DOHH2 (cell line): ENCODE measurements around the gene TRERF1.

Experiments used
- EZH2phosphoT487 ChIP-seq: fragments of 200-600 bp; sonication (generic); IDR thresholded peaks from 2 replicates; pipeline ENCODE4 v1.6.1; 2017; ENCODE audit warnings: borderline replicate concordance, mild to moderate bottlenecking, antibody characterized with exemption, low read length, moderate library complexity, mixed read lengths
- TF ChIP-seq, protein P1 (sequence below): fragments of 200-600 bp; sonication (generic); IDR thresholded peaks from one replicate; pipeline ENCODE4 v1.5.1; 2014; ENCODE audit warnings: antibody characterized with exemption, mild to moderate bottlenecking, low read depth, low read length; ENCODE audit not compliant: poor library complexity, severe bottlenecking

DNA sequence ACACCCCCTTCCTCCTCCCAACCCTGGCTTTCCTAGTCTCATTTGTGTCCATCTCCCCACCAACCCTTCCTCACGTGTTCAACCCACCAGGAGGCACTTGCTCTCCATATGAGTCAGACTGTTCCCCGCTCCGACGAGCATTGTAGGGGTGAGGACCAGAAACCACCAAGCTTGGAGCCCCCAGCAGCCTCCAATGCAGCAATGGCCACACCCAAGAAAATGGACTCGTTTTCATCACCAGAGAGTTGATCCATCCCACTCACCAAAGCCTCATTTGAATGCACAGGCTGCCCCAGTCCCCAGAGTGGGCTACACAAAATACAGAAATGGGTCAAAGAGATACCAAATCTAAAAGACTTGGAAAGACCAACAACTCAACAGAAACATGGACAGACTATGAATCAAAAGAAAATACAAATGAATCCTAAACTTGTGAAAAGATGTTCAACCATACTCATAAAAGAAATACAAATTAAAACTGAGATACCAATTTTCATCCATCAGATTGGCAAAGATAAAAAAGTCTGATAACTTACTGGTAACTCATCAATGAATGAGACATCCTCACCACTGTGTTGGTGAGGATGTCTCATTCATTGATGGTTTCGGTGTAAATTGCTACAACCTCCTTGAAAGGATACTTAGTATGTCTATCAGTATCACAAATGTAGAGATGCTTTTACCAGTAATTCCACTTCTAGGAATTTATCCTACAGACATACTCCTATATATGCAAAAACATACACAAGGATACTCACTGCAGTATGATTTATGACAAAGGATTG is 68.1 kb downstream of the TRERF1 start:
- TF ChIP-seq, protein P1, sequence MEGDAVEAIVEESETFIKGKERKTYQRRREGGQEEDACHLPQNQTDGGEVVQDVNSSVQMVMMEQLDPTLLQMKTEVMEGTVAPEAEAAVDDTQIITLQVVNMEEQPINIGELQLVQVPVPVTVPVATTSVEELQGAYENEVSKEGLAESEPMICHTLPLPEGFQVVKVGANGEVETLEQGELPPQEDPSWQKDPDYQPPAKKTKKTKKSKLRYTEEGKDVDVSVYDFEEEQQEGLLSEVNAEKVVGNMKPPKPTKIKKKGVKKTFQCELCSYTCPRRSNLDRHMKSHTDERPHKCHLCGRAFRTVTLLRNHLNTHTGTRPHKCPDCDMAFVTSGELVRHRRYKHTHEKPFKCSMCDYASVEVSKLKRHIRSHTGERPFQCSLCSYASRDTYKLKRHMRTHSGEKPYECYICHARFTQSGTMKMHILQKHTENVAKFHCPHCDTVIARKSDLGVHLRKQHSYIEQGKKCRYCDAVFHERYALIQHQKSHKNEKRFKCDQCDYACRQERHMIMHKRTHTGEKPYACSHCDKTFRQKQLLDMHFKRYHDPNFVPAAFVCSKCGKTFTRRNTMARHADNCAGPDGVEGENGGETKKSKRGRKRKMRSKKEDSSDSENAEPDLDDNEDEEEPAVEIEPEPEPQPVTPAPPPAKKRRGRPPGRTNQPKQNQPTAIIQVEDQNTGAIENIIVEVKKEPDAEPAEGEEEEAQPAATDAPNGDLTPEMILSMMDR = no peak
- no peak for TF ChIP-seq EZH2phosphoT487
